Natural killer cell (primary cell): Measurements from ENCODE around the gene ADGRB2. TPM values are rescaled to one million over a fixed set of nuclear protein-coding genes. Genes with fewer than 3 reads are reported as not detected.

Source experiments
- ATAC-seq, 3 donors: fragments of 150-1000 bp in 2 of 3; fragments of 200-7000 bp in 1 of 3; cut with Tn5 transposase; 1 replicate in 1 of 3; 2 replicates in 2 of 3; pipeline ENCODE4 v1.10.0; 2021; ENCODE audit warnings: mild to moderate bottlenecking in 2 of 3, moderate library complexity in 2 of 3
- DNase-seq, 2 donors: peaks; one replicate each; pipeline versions ENCODE4 v3.0.0 to v3.0.0-alpha.2; 2013 to 2021; ENCODE audit warnings: mixed read lengths in 1 of 2
- H3K27ac ChIP-seq: one replicate; pipeline ENCODE4 v1.5.1; 2013; ENCODE audit warnings: mild to moderate bottlenecking, low read length
- H3K27me3 ChIP-seq: one replicate; pipeline ENCODE4 v1.6.1; 2013; ENCODE audit warnings: low read length; ENCODE audit not compliant: control insufficient read depth, insufficient read depth
- H3K36me3 ChIP-seq: one replicate; pipeline ENCODE4 v1.6.1; 2013; ENCODE audit warnings: low read length; ENCODE audit not compliant: control insufficient read depth, insufficient read depth
- H3K4me1 ChIP-seq: one replicate; pipeline ENCODE4 v1.6.1; 2013; ENCODE audit warnings: low read length; ENCODE audit not compliant: control insufficient read depth, insufficient read depth
- H3K4me3 ChIP-seq: one replicate; pipeline ENCODE4 v1.5.1; 2013; ENCODE audit warnings: low read length
- H3K9me3 ChIP-seq: one replicate; pipeline ENCODE4 v1.6.1; 2013; ENCODE audit warnings: low read length; ENCODE audit not compliant: control insufficient read depth, insufficient read depth
- H3K27ac Mint-ChIP-seq, 2 donors: one replicate each; pipeline ENCODE4 v1.8.0; 2022; ENCODE audit warnings: mild to moderate bottlenecking in 2 of 2, mixed read lengths in 2 of 2, moderate library complexity in 1 of 2
- H3K27me3 Mint-ChIP-seq, 2 donors: one replicate each; pipeline ENCODE4 v1.8.0; 2022; ENCODE audit warnings: low read depth in 2 of 2, mixed read lengths in 2 of 2
- H3K36me3 Mint-ChIP-seq: one replicate; pipeline ENCODE4 v1.8.0; 2022; ENCODE audit warnings: mixed read lengths
- H3K4me1 Mint-ChIP-seq, 2 donors: one replicate each; pipeline ENCODE4 v1.8.0; 2022; ENCODE audit warnings: mixed read lengths in 2 of 2
- H3K4me3 Mint-ChIP-seq: one replicate; pipeline ENCODE4 v1.8.0; 2022; ENCODE audit warnings: mild to moderate bottlenecking, moderate library complexity, mixed read lengths
- H3K9me3 Mint-ChIP-seq, 2 donors: one replicate each; pipeline ENCODE4 v1.8.0; 2022; ENCODE audit warnings: mixed read lengths in 2 of 2
- WGBS: methylation state at CpG from one replicate; pipeline ENCODE4 v1.1.7; 2013; ENCODE audit warnings: missing lambda C conversion rate; ENCODE audit not compliant: insufficient coverage; 5-methylcytosine and 5-hydroxymethylcytosine counted together
- intact Hi-C: fragments of 100-400 bp; cut with micrococcal nuclease; formaldehyde crosslinking; loops from one replicate; pipeline ENCODE4 v1.14.2; 2022
- total RNA-seq, 4 donors: library from RNA; stranded (reverse); fragments of 120-200 nt in 1 of 4; gene quantifications; one replicate each; pipeline versions ENCODE4 v1.2.3 to v1.2.4, GENCODE V29; 2013 to 2022
- TF ChIP-seq, protein P1 (sequence below): fragments of 200-600 bp; IDR thresholded peaks from one replicate; pipeline ENCODE4 v1.8.0; 2022; ENCODE audit warnings: antibody characterized with exemption

The ADGRB2 gene
- total RNA-seq, 3 donors from 2014 or later (not counting 1 experiment from before 2014, with no cell fraction given) = 7.6 to 19.9 (median 12.8) TPM

- no peaks in the 10 kb centered on the region for H3K27me3 ChIP-seq
- no peak overlapping the region for H3K4me3 ChIP-seq
- no peak for DNase-seq
- H3K36me3 ChIP-seq = no peaks in the 10 kb centered on the region
- H3K9me3 ChIP-seq = no peaks in the 10 kb centered on the region
- Mint-ChIP-seq H3K27ac (no peak overlapping the region), H3K9me3 (no peaks in the 10 kb centered on the region), H3K27me3 (peaks cover 0 to 6% of the 10 kb centered on the region in 2 donors), H3K4me1 (no peaks in the 10 kb centered on the region), H3K36me3 (no peaks in the 10 kb centered on the region), H3K4me3 (no peak overlapping the region)
- TF ChIP-seq, protein P1, sequence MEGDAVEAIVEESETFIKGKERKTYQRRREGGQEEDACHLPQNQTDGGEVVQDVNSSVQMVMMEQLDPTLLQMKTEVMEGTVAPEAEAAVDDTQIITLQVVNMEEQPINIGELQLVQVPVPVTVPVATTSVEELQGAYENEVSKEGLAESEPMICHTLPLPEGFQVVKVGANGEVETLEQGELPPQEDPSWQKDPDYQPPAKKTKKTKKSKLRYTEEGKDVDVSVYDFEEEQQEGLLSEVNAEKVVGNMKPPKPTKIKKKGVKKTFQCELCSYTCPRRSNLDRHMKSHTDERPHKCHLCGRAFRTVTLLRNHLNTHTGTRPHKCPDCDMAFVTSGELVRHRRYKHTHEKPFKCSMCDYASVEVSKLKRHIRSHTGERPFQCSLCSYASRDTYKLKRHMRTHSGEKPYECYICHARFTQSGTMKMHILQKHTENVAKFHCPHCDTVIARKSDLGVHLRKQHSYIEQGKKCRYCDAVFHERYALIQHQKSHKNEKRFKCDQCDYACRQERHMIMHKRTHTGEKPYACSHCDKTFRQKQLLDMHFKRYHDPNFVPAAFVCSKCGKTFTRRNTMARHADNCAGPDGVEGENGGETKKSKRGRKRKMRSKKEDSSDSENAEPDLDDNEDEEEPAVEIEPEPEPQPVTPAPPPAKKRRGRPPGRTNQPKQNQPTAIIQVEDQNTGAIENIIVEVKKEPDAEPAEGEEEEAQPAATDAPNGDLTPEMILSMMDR = no peak
- H3K4me1 ChIP-seq = no peaks in the 10 kb centered on the region
- 64% methylated on average over 6 of the region's 6 CpGs for WGBS
- no peak overlapping the region for H3K27ac ChIP-seq
- no peak for ATAC-seq
- intact Hi-C loops = no loop called here
These were observed 86.2 kb downstream of the ADGRB2 start for GRCh38 chr1:31677949-31678348.

DNA sequence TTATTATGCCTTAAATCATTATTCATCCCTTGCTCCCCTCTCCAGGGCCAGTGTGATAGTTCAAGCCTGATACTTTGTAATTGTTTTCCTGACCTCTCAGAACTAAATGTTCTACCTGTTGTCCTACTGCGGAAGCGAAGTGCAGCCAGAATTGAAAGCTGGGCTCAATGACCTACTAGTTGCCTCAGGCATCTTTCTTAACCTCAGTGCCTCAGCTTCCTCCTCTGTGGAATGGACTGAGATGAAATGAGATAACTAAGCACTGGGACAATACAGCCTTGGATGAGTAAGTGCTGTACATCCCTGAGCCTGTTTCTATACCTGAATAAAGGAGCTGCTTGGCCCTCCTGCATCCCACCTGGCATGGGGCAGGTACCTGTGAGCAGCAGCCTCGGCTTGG, 86.7 kb downstream of the ADGRB2 start:
- no peak for ATAC-seq

More for the DNA sequence above, 86.7 kb downstream of the ADGRB2 start:
- H3K27ac Mint-ChIP-seq = no peak overlapping the region
- H3K4me3 Mint-ChIP-seq = no peak overlapping the region
- Histone ChIP-seq H3K27me3 (no peaks in the 10 kb centered on the region), H3K27ac (no peak overlapping the region), H3K4me1 (no peaks in the 10 kb centered on the region), H3K36me3 (no peaks in the 10 kb centered on the region), H3K4me3 (no peak overlapping the region), H3K9me3 (no peaks in the 10 kb centered on the region)
- TF ChIP-seq, protein P1 = no peak
- H3K9me3 Mint-ChIP-seq = no peaks in the 10 kb centered on the region
- intact Hi-C loops = no loop called here
- no peaks in the 10 kb centered on the region for H3K4me1 Mint-ChIP-seq
- H3K36me3 Mint-ChIP-seq = no peaks in the 10 kb centered on the region
- DNase-seq = no peak
- peaks cover 0 to 6% of the 10 kb centered on the region in 2 donors for H3K27me3 Mint-ChIP-seq
- WGBS = 81% methylated on average over 3 of the region's 3 CpGs

Other genes with a start within 250 kb of the ADGRB2 start
- not detected for gene TINAGL1, start 187.8 kb downstream of the ADGRB2 start, total RNA-seq
- gene HCRTR1, start 146.7 kb downstream of the ADGRB2 start, total RNA-seq = not detected
- gene PEF1, start 119.5 kb downstream of the ADGRB2 start, total RNA-seq = 10 to 100 TPM; 48.9 to 62.8 (median 49.9) TPM
- gene COL16A1, start 60.3 kb downstream of the ADGRB2 start, total RNA-seq = under 1 TPM in 1 of 3 donors, not detected in 2; 0.14 TPM
- gene SPOCD1, start 51.7 kb upstream of the ADGRB2 start, total RNA-seq = under 1 TPM in 2 of 3 donors, not detected in 1; 0.54 to 0.68 TPM
- gene PTP4A2, start 174.0 kb upstream of the ADGRB2 start, total RNA-seq = 100 to 1,000 TPM; 435 to 527 (median 443) TPM
- 100 to 1,000 TPM; 107 to 112 (median 109) TPM for gene KHDRBS1, start 249.5 kb upstream of the ADGRB2 start, total RNA-seq